SU-DHL-6 (cell line): ENCODE data around the gene FERD3L.

Experiments
- H2AFZ ChIP-seq: fragments of 200-600 bp; sonication (generic); 2 replicates; pipeline ENCODE4 v1.6.1; 2014; ENCODE audit warnings: low read depth, mild to moderate bottlenecking, moderate library complexity, mixed read lengths, antibody characterized with exemption, low read length; ENCODE audit not compliant: severe bottlenecking
- H3F3A ChIP-seq: fragments of 200-600 bp; shearing (Covaris generic); 2 replicates; pipeline ENCODE4 v1.6.0; 2016; ENCODE audit warnings: antibody characterized with exemption, mild to moderate bottlenecking; ENCODE audit not compliant: insufficient read depth
- H3K27ac ChIP-seq: fragments of 200-600 bp; sonication (generic); 2 replicates; pipeline ENCODE4 v1.5.1; 2016; ENCODE audit warnings: low read depth, mild to moderate bottlenecking, low read length, moderate library complexity, mixed read lengths
- H3K27me3 ChIP-seq: fragments of 200-600 bp; sonication (generic), shearing (Covaris generic); 2 replicates; pipeline ENCODE4 v1.6.0; 2014; ENCODE audit warnings: mild to moderate bottlenecking, low read length
- H3K36me3 ChIP-seq: fragments of 200-600 bp; sonication (generic); 2 replicates; pipeline ENCODE4 v1.6.1; 2014; ENCODE audit warnings: mild to moderate bottlenecking, low read length, mixed read lengths
- H3K4me2 ChIP-seq: fragments of 300-600, 200-600 bp; shearing (Covaris generic), sonication (generic); 2 replicates; pipeline ENCODE4 v1.6.0; 2014; ENCODE audit warnings: low read length, low read depth, mild to moderate bottlenecking; ENCODE audit not compliant: poor library complexity, severe bottlenecking
- H3K4me3 ChIP-seq: fragments of 200-600 bp; sonication (generic); 2 replicates; pipeline ENCODE4 v1.5.1; 2014; ENCODE audit warnings: antibody characterized with exemption, low read length, mild to moderate bottlenecking, mixed read lengths; ENCODE audit not compliant: insufficient read depth, poor library complexity, severe bottlenecking
- H3K79me2 ChIP-seq: fragments of 200-600 bp; sonication (generic); 2 replicates; pipeline ENCODE4 v1.6.1; 2014; ENCODE audit warnings: mild to moderate bottlenecking, low read length, moderate library complexity; ENCODE audit not compliant: insufficient read depth
- H3K9ac ChIP-seq: fragments of 200-600 bp; sonication (generic); 2 replicates; pipeline ENCODE4 v1.7.0; 2014; ENCODE audit warnings: mild to moderate bottlenecking, low read length
- H3K9me2 ChIP-seq: fragments of 200-600 bp; sonication (generic); replicated peaks from 2 replicates; pipeline ENCODE4 v1.6.1; 2014; ENCODE audit warnings: low read length; ENCODE audit not compliant: insufficient read depth
- H3K9me3 ChIP-seq: fragments of 200-600 bp; sonication (generic); 2 replicates; pipeline ENCODE4 v1.6.1; 2014; ENCODE audit warnings: low read length, mixed read lengths; ENCODE audit not compliant: insufficient read depth
- H4K20me1 ChIP-seq: fragments of 200-600 bp; sonication (generic); 2 replicates; pipeline ENCODE4 v1.6.1; 2014; ENCODE audit warnings: low read depth, mild to moderate bottlenecking, antibody characterized with exemption, low read length, moderate library complexity, mixed read lengths
- EZH2phosphoT487 ChIP-seq: fragments of 200-600 bp; sonication (generic), shearing (Covaris generic); conservative IDR thresholded peaks from 2 replicates; pipeline ENCODE4 v1.6.1; 2018; ENCODE audit warnings: mild to moderate bottlenecking, antibody characterized with exemption, low read length, moderate library complexity, mixed read lengths
- TF ChIP-seq, protein P1 (sequence below): fragments of 200-600 bp; sonication (generic); IDR thresholded peaks from one replicate; pipeline ENCODE4 v1.5.1; 2017; ENCODE audit warnings: antibody characterized with exemption, mild to moderate bottlenecking, low read length, moderate library complexity; ENCODE audit not compliant: insufficient read depth, poor library complexity, severe bottlenecking

FERD3L gene

DNA sequence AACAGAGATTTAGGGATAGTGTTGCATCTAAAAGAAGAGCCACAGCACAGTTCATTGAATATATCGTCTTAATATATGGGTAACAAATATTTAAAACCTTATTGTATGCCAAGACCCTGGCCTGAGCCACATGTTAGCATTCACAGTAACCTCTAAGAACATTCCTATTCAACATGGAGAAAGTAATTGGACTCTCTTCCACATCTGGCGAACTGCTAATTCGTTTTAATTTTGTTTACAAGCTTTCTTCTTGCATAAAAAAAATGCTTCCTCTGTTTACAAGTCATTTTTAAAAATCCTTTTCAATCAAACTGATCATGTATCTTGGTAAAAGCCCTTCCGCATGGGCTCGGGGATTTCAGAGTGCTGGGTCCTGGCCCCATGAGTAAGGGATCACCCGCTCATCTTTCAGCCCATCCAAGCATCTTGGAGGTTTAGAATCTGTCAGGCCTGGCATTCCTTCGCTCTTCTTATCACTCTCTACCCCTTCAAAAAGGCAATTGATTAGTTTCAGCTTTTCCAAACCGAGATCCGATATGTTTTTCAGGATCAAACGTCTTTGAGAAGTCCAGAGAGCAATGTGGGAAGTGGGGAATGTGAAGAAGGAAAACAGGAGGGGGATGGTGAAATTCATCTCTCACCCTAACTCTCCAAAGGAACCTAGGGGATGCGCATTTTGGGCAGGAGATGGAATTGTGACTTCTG, 35.0 kb downstream of the FERD3L start:
- Histone ChIP-seq H3K4me3 (no peak overlapping the region), H4K20me1 (no peaks in the 10 kb centered on the region)

DNA sequence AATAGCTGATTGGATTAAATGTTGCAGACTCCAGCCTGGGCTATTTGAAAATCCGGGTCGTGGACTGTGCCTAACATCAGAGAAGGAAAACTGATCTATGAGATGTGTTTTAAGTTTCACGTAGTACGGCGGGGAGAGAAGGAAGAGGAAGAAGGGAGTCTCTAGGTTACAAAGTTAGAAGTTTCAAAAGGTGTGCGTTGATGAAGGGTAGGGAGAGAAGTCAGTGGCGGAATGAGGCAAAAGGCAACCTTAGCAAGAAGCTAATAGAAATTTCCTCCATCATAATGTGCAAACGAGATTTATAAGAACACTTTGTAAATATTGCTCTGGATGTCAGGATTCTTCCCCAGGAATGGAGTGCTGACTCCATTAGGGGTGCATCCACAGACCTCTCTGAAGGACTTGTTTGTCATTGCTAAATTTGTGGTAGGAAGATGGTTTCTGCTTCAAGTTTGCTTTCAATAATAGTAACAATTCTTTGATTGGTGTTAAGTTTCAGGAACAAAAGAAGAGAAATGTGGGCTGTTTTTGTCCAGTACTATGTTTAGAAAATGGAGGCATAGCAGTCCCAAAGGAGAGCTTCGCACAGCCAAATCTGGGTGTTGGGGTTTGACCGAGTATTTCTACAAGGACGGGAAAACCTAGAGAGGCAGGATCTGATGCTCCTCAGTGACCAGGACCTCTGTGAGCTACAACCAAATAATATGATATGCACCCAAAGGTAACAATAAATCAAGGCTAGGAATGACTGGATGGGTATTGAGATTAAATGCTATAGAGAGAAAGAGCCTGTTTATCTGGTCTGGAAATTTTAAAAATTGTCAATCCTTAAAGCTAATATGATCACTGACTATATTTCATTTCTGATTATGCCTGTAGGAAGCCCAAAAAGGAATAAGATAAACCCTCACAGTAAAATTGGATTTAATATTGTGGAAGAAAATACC, 35.9 kb downstream of the FERD3L start:
- Histone ChIP-seq H3K4me2 (no peak overlapping the region), H3K4me3 (no peak overlapping the region), H3F3A (no peaks in the 10 kb centered on the region), H2AFZ (no peak overlapping the region), H3K9me3 (no peaks in the 10 kb centered on the region), H3K9ac (no peak overlapping the region), H3K79me2 (no peaks in the 10 kb centered on the region), H3K36me3 (no peaks in the 10 kb centered on the region), H3K27ac (no peak overlapping the region), H3K27me3 (no peaks in the 10 kb centered on the region), H4K20me1 (no peaks in the 10 kb centered on the region), H3K9me2 (no peaks in the 10 kb centered on the region)
- TF ChIP-seq, protein P1, sequence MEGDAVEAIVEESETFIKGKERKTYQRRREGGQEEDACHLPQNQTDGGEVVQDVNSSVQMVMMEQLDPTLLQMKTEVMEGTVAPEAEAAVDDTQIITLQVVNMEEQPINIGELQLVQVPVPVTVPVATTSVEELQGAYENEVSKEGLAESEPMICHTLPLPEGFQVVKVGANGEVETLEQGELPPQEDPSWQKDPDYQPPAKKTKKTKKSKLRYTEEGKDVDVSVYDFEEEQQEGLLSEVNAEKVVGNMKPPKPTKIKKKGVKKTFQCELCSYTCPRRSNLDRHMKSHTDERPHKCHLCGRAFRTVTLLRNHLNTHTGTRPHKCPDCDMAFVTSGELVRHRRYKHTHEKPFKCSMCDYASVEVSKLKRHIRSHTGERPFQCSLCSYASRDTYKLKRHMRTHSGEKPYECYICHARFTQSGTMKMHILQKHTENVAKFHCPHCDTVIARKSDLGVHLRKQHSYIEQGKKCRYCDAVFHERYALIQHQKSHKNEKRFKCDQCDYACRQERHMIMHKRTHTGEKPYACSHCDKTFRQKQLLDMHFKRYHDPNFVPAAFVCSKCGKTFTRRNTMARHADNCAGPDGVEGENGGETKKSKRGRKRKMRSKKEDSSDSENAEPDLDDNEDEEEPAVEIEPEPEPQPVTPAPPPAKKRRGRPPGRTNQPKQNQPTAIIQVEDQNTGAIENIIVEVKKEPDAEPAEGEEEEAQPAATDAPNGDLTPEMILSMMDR: no peak
- TF ChIP-seq EZH2phosphoT487: no peak

More for the DNA sequence above, 35.0 kb downstream of the FERD3L start:
- Histone ChIP-seq H3K4me2 (no peak overlapping the region), H3K27ac (no peak overlapping the region), H2AFZ (no peak overlapping the region), H3K27me3 (no peaks in the 10 kb centered on the region), H3K9me2 (no peaks in the 10 kb centered on the region), H3K9me3 (no peaks in the 10 kb centered on the region), H3F3A (no peaks in the 10 kb centered on the region), H3K9ac (no peak overlapping the region), H3K36me3 (no peaks in the 10 kb centered on the region), H3K79me2 (no peaks in the 10 kb centered on the region)
- TF ChIP-seq, protein P1: no peak
- TF ChIP-seq EZH2phosphoT487: no peak

DNA sequence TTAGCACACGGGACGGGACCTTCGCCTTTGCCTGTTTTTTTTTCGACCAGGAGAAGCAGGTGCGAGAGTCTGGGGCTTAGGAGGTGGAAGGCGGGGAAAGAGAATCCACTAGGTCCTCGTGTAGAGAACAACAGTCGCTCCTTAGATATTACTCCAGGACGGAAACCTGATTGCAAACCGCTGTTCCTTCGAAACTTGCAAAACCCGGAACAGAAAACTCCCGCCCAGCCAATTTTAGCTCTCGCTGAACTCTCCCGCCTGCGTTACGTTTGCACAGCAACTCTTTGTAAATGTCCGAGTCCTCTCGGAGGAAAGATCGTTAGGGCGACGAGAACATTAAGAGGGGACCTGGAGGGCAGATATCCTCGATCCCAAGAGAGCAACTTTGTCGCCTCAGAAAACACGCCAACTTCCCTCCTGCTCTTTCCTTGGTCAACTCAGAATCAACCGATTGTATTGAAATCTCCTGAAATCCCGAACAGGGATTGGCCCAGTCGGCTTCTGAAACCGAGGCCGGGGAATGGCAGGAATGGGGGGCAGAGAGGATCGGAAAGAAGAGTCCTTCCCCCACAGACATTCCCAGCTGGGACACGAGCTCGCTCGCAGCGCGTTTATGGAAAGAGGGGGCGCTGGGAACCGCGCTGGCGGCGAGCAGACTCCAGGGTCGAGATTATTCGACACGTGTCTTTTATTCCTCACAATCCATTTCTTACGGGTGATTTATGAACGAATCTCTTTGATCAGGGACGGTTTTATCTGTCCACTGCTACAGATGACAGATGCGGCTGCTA, 37.7 kb downstream of the FERD3L start:
- H2AFZ ChIP-seq: no peak overlapping the region
- TF ChIP-seq EZH2phosphoT487: no peak
- H3K9me2 ChIP-seq: no peaks in the 10 kb centered on the region
- no peaks in the 10 kb centered on the region for H3K27me3 ChIP-seq
- no peak overlapping the region for H3K9ac ChIP-seq
- H3K9me3 ChIP-seq: no peaks in the 10 kb centered on the region
- H3K4me2 ChIP-seq: no peak overlapping the region
- no peak overlapping the region for H3K4me3 ChIP-seq
- H3K79me2 ChIP-seq: no peaks in the 10 kb centered on the region
- H4K20me1 ChIP-seq: no peaks in the 10 kb centered on the region
- H3F3A ChIP-seq: no peaks in the 10 kb centered on the region
- H3K27ac ChIP-seq: no peak overlapping the region
- no peaks in the 10 kb centered on the region for H3K36me3 ChIP-seq
